A549 (cell line): ENCODE data around the gene DHRS3.

Experiments
- EHF ChIP-seq: fragments of 250-450 bp; sonication (Bioruptor Pico); IDR thresholded peaks from 2 replicates; pipeline ENCODE4 v1.5.0; 2020; ENCODE audit warnings: mild to moderate bottlenecking
- EP300 ChIP-seq, 2 experiments: fragments of >200 bp; sonication (Bioruptor Twin); formaldehyde crosslinking; IDR thresholded peaks; 2 replicates in 1 of 2; 3 replicates in 1 of 2; pipeline ENCODE4 v1.6.1; 2016 to 2017
- KDM5A ChIP-seq: fragments of 200-600 bp; sonication (generic); IDR thresholded peaks from 2 replicates; pipeline ENCODE4 v1.6.1; 2016; ENCODE audit warnings: antibody characterized with exemption, mild to moderate bottlenecking
- MAFK ChIP-seq: fragments of 450-650 bp; IDR thresholded peaks from 2 replicates; pipeline ENCODE4 v1.6.1; 2014; ENCODE audit not compliant: partially characterized antibody
- MYC ChIP-seq: IDR thresholded peaks from 2 replicates; pipeline ENCODE4 v1.6.1; 2012; ENCODE audit warnings: mild to moderate bottlenecking, inconsistent platforms, low read length, improper control_type of control experiment, borderline replicate concordance
- POLR2A ChIP-seq: IDR thresholded peaks from 2 replicates; pipeline ENCODE4 v1.6.1; 2012; ENCODE audit warnings: mild to moderate bottlenecking, low read length
- RARB ChIP-seq: fragments of 250-450 bp; sonication (Bioruptor Pico); IDR thresholded peaks from 2 replicates; pipeline ENCODE4 v1.8.0; 2021; ENCODE audit warnings: mild to moderate bottlenecking, moderate library complexity
- RNF2 ChIP-seq: fragments of 200-600 bp; sonication (generic); IDR thresholded peaks from 2 replicates; pipeline ENCODE4 v1.6.1; 2016; ENCODE audit warnings: low read depth, mild to moderate bottlenecking, antibody characterized with exemption, moderate library complexity, borderline replicate concordance
- ZFP36 ChIP-seq: fragments of 450-650 bp; IDR thresholded peaks from 2 replicates; pipeline ENCODE4 v1.6.1; 2014; ENCODE audit warnings: borderline replicate concordance; ENCODE audit not compliant: partially characterized antibody
- TF ChIP-seq, protein P1 (sequence below): fragments of >200 bp; sonication (Bioruptor Twin); formaldehyde crosslinking; IDR thresholded peaks from 3 replicates; pipeline ENCODE4 v1.5.1; 2016
- TF ChIP-seq, protein P2 (sequence below): IDR thresholded peaks from 2 replicates; pipeline ENCODE4 v1.6.1; 2012; ENCODE audit warnings: low read depth, borderline replicate concordance
- TF ChIP-seq, protein P3 (sequence below): fragments of 450-650 bp; IDR thresholded peaks from 2 replicates; pipeline ENCODE4 v1.6.1; 2014; ENCODE audit warnings: antibody characterized with exemption

DNA sequence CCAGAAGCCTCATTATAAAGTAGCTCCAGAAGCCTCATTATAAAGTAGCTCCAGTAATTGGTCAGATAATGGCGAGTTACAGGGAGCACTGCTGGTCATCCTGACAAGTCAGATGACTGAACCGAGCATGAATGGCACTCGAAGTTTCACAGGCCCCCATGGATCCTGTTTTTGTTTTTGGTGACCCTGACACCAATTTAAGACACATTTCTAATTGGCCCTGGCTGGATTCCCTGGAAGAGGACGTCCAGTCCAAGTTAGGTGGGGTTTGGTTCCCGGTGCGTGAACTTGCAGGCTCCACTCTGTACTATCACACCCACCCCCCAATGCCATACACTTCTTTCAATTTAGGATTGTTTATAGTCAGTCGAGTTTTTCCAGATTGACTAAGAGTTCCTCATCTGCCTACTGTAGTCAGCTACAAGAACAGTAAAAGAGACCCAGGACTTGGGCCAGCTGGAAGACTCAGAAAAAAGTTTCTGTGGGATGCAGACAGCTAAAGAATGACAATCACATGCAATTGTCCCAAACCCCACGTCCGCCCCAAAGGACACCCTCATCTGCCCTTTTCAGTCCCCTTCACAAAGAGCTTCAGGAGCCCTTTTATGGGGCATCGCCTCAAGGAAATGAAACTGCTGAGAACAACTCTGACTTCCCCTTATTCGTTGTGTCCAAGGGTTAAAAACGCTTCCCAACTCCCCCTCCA, 2.7 kb downstream of the DHRS3 start:
- TF ChIP-seq KDM5A (no peak), EP300 (IDR thresholded peaks at IDR 0.05) (no peak), POLR2A (no peak), ZFP36 (no peak), MAFK (no peak), EHF (CRISPR knock-in tag) (no peak), RARB (no peak), RNF2 (no peak), MYC (no peak)
- TF ChIP-seq, protein P1, sequence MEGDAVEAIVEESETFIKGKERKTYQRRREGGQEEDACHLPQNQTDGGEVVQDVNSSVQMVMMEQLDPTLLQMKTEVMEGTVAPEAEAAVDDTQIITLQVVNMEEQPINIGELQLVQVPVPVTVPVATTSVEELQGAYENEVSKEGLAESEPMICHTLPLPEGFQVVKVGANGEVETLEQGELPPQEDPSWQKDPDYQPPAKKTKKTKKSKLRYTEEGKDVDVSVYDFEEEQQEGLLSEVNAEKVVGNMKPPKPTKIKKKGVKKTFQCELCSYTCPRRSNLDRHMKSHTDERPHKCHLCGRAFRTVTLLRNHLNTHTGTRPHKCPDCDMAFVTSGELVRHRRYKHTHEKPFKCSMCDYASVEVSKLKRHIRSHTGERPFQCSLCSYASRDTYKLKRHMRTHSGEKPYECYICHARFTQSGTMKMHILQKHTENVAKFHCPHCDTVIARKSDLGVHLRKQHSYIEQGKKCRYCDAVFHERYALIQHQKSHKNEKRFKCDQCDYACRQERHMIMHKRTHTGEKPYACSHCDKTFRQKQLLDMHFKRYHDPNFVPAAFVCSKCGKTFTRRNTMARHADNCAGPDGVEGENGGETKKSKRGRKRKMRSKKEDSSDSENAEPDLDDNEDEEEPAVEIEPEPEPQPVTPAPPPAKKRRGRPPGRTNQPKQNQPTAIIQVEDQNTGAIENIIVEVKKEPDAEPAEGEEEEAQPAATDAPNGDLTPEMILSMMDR = no peak
- TF ChIP-seq, protein P2, sequence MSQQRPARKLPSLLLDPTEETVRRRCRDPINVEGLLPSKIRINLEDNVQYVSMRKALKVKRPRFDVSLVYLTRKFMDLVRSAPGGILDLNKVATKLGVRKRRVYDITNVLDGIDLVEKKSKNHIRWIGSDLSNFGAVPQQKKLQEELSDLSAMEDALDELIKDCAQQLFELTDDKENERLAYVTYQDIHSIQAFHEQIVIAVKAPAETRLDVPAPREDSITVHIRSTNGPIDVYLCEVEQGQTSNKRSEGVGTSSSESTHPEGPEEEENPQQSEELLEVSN = no peak
- TF ChIP-seq, protein P3, sequence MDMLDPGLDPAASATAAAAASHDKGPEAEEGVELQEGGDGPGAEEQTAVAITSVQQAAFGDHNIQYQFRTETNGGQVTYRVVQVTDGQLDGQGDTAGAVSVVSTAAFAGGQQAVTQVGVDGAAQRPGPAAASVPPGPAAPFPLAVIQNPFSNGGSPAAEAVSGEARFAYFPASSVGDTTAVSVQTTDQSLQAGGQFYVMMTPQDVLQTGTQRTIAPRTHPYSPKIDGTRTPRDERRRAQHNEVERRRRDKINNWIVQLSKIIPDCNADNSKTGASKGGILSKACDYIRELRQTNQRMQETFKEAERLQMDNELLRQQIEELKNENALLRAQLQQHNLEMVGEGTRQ = no peak
